ENCODE data around the gene CFAP57. TPM values are rescaled to one million over a fixed set of nuclear protein-coding genes. Genes with fewer than 3 reads are reported as not detected.

Gene CFAP57
- total RNA-seq, 1 donor from 2014 or later, result 4.1 TPM

DNA sequence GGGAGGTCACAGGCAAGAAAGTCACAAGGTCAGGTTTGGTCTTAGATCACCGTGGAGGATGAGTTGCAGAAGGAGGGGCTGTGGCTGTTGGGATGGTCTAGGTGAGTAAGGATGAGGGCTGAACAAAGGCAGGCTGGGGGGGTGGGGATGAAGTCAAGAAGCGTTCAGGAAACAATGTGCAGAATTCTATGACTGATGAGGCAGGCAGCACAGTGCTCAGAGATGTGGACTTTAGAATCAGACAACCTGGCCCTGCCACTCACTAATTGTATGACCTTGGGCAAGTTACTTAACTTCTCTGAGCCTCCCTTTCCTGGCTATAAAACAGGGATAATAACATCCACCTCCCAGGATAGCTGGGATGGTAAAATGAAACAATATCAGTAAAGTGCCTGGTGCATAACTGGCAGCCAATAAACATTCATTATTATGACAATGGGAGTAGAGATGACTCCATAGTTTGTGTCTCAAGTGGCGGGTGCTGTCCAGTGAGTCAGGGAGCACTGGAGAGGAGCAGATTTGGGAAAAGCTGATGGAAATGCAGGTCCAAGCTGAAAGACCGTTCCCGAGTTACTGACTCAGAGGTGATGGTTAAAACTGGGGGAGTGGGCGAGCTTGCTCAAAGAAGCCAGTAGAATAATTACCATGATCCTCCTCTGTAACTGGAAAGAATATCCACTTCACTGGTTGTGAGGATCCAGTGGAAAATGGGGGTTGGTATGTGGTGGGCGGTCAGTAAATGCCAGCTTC is 130.8 kb downstream of the CFAP57 start:
- H3K9me3 ChIP-seq, result no peaks in the 10 kb centered on the region
- H3K4me1 ChIP-seq, result peaks cover 51% of the 10 kb centered on the region
- intact Hi-C loops (cut with DNase I), result no loop called here
- DNase-seq, result peak; percentile 6
- TF ChIP-seq, protein P1, sequence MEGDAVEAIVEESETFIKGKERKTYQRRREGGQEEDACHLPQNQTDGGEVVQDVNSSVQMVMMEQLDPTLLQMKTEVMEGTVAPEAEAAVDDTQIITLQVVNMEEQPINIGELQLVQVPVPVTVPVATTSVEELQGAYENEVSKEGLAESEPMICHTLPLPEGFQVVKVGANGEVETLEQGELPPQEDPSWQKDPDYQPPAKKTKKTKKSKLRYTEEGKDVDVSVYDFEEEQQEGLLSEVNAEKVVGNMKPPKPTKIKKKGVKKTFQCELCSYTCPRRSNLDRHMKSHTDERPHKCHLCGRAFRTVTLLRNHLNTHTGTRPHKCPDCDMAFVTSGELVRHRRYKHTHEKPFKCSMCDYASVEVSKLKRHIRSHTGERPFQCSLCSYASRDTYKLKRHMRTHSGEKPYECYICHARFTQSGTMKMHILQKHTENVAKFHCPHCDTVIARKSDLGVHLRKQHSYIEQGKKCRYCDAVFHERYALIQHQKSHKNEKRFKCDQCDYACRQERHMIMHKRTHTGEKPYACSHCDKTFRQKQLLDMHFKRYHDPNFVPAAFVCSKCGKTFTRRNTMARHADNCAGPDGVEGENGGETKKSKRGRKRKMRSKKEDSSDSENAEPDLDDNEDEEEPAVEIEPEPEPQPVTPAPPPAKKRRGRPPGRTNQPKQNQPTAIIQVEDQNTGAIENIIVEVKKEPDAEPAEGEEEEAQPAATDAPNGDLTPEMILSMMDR (IDR thresholded peaks at IDR 0.05), result no peak
- H3K27me3 ChIP-seq (ENCODE audit: low read depth), result no peaks in the 10 kb centered on the region
- H3K36me3 ChIP-seq, result peaks cover 8% of the 10 kb centered on the region
- peak overlapping the region; percentile 53 for H3K4me3 ChIP-seq
- H3K27ac ChIP-seq, result peak overlapping the region; percentile 68
- no peak for ATAC-seq

DNA sequence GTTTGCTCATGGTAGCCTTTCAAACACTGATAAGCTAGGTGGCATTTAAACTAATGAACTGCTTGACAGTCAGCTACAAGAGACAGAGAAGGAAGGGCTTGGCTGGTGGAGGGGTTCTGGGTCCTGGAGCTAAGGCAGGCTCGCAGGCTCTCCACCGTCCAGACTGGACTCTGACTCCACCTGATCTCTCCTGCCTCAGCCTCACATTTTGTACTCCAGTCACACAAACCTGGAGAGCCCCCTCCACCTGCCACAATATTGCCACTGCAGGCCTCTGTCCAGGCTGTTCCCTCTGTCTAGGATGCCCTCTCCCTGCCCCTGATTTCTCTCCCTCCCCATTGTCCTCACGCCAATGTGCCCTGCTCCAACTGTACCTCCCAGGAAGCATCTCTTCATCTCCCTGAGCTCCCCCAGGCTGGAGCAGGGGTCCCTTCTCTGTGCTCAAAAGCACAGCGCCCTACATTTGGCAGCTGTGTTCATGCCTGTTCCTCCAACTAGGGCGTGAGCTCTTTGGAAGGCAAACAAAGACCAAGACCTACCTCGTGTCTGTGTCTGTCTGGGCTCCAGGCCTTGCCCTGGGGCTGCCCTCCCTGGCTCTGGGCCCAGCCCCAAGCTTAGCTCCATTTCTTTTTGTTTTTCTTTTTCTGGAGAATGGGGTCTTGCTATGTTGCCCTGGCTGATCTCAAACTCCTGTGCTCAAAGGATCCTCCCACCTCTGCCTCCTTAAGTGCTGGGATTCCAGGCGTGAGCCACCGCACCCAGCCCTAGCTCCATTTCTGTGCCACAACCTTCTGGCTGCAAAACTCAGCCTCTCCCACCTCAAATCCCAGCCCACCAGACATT is 131.6 kb downstream of the CFAP57 start:
- H3K27ac ChIP-seq, result peak overlapping the region; percentile 58
- DNase-seq, result peak; percentile 21
- H3K36me3 ChIP-seq, result peaks cover 8% of the 10 kb centered on the region
- H3K9me3 ChIP-seq, result no peaks in the 10 kb centered on the region
- peak in 1 of 2 donors; percentile 4 for ATAC-seq
- H3K4me3 ChIP-seq, result peak overlapping the region; percentile 53
- intact Hi-C loops (cut with DNase I), result no loop called here
- H3K27me3 ChIP-seq (ENCODE audit: low read depth), result no peaks in the 10 kb centered on the region
- H3K4me1 ChIP-seq, result peaks cover 51% of the 10 kb centered on the region
- TF ChIP-seq, protein P1 (IDR thresholded peaks at IDR 0.05), result no peak

Small RNAs within 50 kb of the gene (microRNA-seq; reads per million reads assigned to microRNA genes)
- not detected for gene MIR6733 (ENCODE audit: borderline number of aligned reads)

Other genes starting within 250 kb of the CFAP57 start
- gene SLC2A1, start 213.5 kb upstream of the CFAP57 start, total RNA-seq, result 10.6 TPM
- gene EBNA1BP2, start within 50 bp of the CFAP57 start, total RNA-seq, result 29.3 TPM
- gene TMEM125, start 97.7 kb downstream of the CFAP57 start, total RNA-seq, result 197 TPM
- 19.1 TPM for gene C1orf210, start 113.3 kb downstream of the CFAP57 start, total RNA-seq
- gene TIE1, start 128.7 kb downstream of the CFAP57 start, total RNA-seq, result 48.5 TPM
- gene MPL, start 165.5 kb downstream of the CFAP57 start, total RNA-seq, result 0.65 TPM
- 2.4 TPM for gene CDC20, start 186.7 kb downstream of the CFAP57 start, total RNA-seq
- 99.8 TPM for gene ELOVL1, start 195.7 kb downstream of the CFAP57 start, total RNA-seq
- 35.4 TPM for gene MED8, start 217.5 kb downstream of the CFAP57 start, total RNA-seq
- 71.5 TPM for gene SZT2, start 217.6 kb downstream of the CFAP57 start, total RNA-seq

All from lower lobe of right lung (tissue), 2 donors.